SK-N-SH (cell line): ENCODE measurements around the gene CABP4.

Experiments used
- EP300 ChIP-seq, 2 experiments: IDR thresholded peaks; 2 replicates each; pipeline versions ENCODE4 v1.4.0 to v1.6.1; 2012; ENCODE audit warnings: borderline replicate concordance in 1 of 2, low read depth in 1 of 2, low read length in 1 of 2
- JUND ChIP-seq: IDR thresholded peaks from 2 replicates; pipeline ENCODE4 v1.4.0; 2012
- MXI1 ChIP-seq: IDR thresholded peaks from 2 replicates; pipeline ENCODE4 v1.6.1; 2012; ENCODE audit warnings: mild to moderate bottlenecking, low read depth, low read length, improper control_type of control experiment
- RFX5 ChIP-seq: IDR thresholded peaks from 2 replicates; pipeline ENCODE4 v1.6.1; 2012; ENCODE audit warnings: mild to moderate bottlenecking, improper control_type of control experiment, low read length
- SMC3 ChIP-seq: IDR thresholded peaks from 2 replicates; pipeline ENCODE4 v1.6.1; 2012; ENCODE audit warnings: low read depth, low read length, improper control_type of control experiment
- YY1 ChIP-seq: IDR thresholded peaks from 2 replicates; pipeline ENCODE4 v1.4.0; 2012; ENCODE audit warnings: low read depth, mild to moderate bottlenecking
- TF ChIP-seq, protein P1 (sequence below): fragments of 200-600 bp; sonication (generic); IDR thresholded peaks from 2 replicates; pipeline ENCODE4 v1.6.1; 2017; ENCODE audit warnings: antibody characterized with exemption, mild to moderate bottlenecking, moderate library complexity
- TF ChIP-seq, protein P2 (sequence below): IDR thresholded peaks from 2 replicates; pipeline ENCODE4 v1.6.1; 2012; ENCODE audit warnings: mild to moderate bottlenecking, low read depth, low read length, moderate library complexity
- TF ChIP-seq, protein P3 (sequence below): fragments of 150-350 bp; IDR thresholded peaks from 2 replicates; pipeline ENCODE4 v1.6.1; 2017; ENCODE audit warnings: antibody characterized with exemption, low read length, low read depth, borderline replicate concordance
- TF ChIP-seq, protein P4 (sequence below): IDR thresholded peaks from 2 replicates; pipeline ENCODE4 v1.4.0; 2012; ENCODE audit warnings: low read depth

DNA sequence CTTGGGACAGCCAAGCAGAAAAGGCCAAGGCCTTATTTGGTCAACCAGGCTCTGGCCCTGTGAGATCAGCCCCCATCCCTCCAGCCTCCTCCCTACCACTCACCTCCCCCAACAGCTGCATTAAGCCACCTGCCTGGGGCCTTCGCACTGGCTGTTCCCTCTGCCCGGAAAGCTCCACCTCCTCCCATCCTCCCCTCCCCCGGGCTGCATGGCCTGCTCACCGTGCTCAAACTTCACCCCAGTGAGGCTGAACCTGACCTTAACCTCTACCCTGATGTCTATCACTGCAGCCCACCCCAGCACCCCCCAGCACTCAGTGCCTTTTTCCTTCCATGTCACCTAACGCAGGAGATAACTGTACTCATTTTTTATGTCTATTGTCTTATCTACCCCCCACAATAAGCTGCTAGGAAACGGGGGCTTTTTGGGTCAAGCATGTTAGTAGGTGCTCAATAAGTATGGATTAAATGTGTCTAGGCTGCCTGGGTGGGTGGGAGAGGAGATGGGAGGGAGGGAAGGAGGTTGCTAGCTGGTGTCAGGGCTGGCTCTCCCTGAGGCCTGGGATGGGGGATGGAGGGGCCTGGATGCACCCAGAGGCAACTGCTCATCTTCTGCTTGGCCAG, 18.6 kb upstream of the CABP4 start:
- TF ChIP-seq, protein P1, sequence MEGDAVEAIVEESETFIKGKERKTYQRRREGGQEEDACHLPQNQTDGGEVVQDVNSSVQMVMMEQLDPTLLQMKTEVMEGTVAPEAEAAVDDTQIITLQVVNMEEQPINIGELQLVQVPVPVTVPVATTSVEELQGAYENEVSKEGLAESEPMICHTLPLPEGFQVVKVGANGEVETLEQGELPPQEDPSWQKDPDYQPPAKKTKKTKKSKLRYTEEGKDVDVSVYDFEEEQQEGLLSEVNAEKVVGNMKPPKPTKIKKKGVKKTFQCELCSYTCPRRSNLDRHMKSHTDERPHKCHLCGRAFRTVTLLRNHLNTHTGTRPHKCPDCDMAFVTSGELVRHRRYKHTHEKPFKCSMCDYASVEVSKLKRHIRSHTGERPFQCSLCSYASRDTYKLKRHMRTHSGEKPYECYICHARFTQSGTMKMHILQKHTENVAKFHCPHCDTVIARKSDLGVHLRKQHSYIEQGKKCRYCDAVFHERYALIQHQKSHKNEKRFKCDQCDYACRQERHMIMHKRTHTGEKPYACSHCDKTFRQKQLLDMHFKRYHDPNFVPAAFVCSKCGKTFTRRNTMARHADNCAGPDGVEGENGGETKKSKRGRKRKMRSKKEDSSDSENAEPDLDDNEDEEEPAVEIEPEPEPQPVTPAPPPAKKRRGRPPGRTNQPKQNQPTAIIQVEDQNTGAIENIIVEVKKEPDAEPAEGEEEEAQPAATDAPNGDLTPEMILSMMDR = no peak
- TF ChIP-seq JUND = no peak
- TF ChIP-seq, protein P2, sequence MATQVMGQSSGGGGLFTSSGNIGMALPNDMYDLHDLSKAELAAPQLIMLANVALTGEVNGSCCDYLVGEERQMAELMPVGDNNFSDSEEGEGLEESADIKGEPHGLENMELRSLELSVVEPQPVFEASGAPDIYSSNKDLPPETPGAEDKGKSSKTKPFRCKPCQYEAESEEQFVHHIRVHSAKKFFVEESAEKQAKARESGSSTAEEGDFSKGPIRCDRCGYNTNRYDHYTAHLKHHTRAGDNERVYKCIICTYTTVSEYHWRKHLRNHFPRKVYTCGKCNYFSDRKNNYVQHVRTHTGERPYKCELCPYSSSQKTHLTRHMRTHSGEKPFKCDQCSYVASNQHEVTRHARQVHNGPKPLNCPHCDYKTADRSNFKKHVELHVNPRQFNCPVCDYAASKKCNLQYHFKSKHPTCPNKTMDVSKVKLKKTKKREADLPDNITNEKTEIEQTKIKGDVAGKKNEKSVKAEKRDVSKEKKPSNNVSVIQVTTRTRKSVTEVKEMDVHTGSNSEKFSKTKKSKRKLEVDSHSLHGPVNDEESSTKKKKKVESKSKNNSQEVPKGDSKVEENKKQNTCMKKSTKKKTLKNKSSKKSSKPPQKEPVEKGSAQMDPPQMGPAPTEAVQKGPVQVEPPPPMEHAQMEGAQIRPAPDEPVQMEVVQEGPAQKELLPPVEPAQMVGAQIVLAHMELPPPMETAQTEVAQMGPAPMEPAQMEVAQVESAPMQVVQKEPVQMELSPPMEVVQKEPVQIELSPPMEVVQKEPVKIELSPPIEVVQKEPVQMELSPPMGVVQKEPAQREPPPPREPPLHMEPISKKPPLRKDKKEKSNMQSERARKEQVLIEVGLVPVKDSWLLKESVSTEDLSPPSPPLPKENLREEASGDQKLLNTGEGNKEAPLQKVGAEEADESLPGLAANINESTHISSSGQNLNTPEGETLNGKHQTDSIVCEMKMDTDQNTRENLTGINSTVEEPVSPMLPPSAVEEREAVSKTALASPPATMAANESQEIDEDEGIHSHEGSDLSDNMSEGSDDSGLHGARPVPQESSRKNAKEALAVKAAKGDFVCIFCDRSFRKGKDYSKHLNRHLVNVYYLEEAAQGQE = no peak
- TF ChIP-seq YY1 = no peak
- TF ChIP-seq, protein P3, sequence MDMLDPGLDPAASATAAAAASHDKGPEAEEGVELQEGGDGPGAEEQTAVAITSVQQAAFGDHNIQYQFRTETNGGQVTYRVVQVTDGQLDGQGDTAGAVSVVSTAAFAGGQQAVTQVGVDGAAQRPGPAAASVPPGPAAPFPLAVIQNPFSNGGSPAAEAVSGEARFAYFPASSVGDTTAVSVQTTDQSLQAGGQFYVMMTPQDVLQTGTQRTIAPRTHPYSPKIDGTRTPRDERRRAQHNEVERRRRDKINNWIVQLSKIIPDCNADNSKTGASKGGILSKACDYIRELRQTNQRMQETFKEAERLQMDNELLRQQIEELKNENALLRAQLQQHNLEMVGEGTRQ = no peak
- TF ChIP-seq RFX5 = no peak
- TF ChIP-seq EP300 (IDR thresholded peaks at IDR 0.05; ENCODE audit: borderline replicate concordance in 1 of 2, low read depth in 1 of 2, low read length in 1 of 2) = no peak
- TF ChIP-seq MXI1 = no peak
- TF ChIP-seq SMC3 = no peak
- TF ChIP-seq, protein P4, sequence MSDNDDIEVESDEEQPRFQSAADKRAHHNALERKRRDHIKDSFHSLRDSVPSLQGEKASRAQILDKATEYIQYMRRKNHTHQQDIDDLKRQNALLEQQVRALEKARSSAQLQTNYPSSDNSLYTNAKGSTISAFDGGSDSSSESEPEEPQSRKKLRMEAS = no peak
